ENCODE measurements around the gene CACNB4. TPM values are rescaled to one million over a fixed set of nuclear protein-coding genes. Genes with fewer than 3 reads are reported as not detected.

Gene CACNB4
- total and polyA plus RNA-seq, 9 of the 15 experiments (the other 6 are each of a cell fraction or from before 2014, with no cell fraction given): 0.01 to 0.20 (median 0.04) TPM; not detected in 1

- TF ChIP-seq CEBPZ (IDR thresholded peaks at IDR 0.05; ENCODE audit: borderline replicate concordance, low read depth, low read length) (no peak), GTF3C2 (IDR thresholded peaks at IDR 0.05; ENCODE audit: borderline replicate concordance, extremely low read depth, insufficient read length) (no peak), MTF1 (CRISPR knock-in tag; IDR thresholded peaks at IDR 0.05; ENCODE audit: borderline replicate concordance) (no peak), KHSRP (IDR thresholded peaks at IDR 0.05) (no peak), PTTG1 (tag; IDR thresholded peaks at IDR 0.05; ENCODE audit: low read depth) (no peak), ELF1 (tag; IDR thresholded peaks at IDR 0.05) (peak; percentile 75), ZNF778 (CRISPR knock-in tag; IDR thresholded peaks at IDR 0.05) (no peak), NUFIP1 (IDR thresholded peaks at IDR 0.05; ENCODE audit: partially characterized antibody) (no peak), ZNF511 (CRISPR knock-in tag; IDR thresholded peaks at IDR 0.05) (no peak; the same call in 1 of the 2 replicates), BDP1 (IDR thresholded peaks at IDR 0.05; ENCODE audit: insufficient read depth, insufficient read length) (no peak), ERF (CRISPR knock-in tag; IDR thresholded peaks at IDR 0.05) (peak; percentile 64; the same call in 1 of the 2 replicates), PKNOX1 (IDR thresholded peaks at IDR 0.05) (peak; percentile 20; the same call in 1 of the 2 replicates), TRIM24 (IDR thresholded peaks at IDR 0.05) (no peak; a peak in 1 of 4 replicates), PCBP2 (IDR thresholded peaks at IDR 0.05; ENCODE audit: low read depth, low read length, poor library complexity, severe bottlenecking) (no peak), XRCC4 (IDR thresholded peaks at IDR 0.05; ENCODE audit: extremely low read depth, insufficient read depth, insufficient read length) (no peak), TCF3 (CRISPR knock-in tag; IDR thresholded peaks at IDR 0.05) (peak; percentile 37), THRB (CRISPR knock-in tag; conservative IDR thresholded peaks at IDR 0.05) (peak; percentile 42; the same call in 1 of the 2 replicates), SIN3B (IDR thresholded peaks at IDR 0.05; ENCODE audit: low read depth) (peak; percentile 75)
Observed at GRCh38 chr2:151828143-151828889, 270.5 kb downstream of the CACNB4 start, which contains the start of gene ARL5A (continued).

Measured in K562 (cell line).